RWPE1 (cell line): Measurements from ENCODE around the gene B3GAT2.

Experiments
- CTCF ChIA-PET: fragments of 350-600 bp; sonication (Branson Sonifier 250); formaldehyde crosslinking; extraction: SDS; loops from one replicate; lab custom pipeline; 2021; lab: Yijun Ruan, JAX
- POLR2A ChIA-PET: fragments of 400-600 bp; formaldehyde crosslinking; extraction: SDS; loops from one replicate; lab custom pipeline; 2020; ENCODE audit warnings: antibody characterized with exemption; ENCODE audit not compliant: low non-redundant PET; lab: Yijun Ruan, JAX
- DNase-seq: peaks from one replicate; pipeline ENCODE4 v3.0.0; 2012; ENCODE audit warnings: low spot score
- H3K27ac ChIP-seq: fragments of 450-650 bp; 2 replicates; pipeline ENCODE4 v1.5.1; 2017
- CTCF ChIP-seq: fragments of 450-650 bp; conservative IDR thresholded peaks from 2 replicates; pipeline ENCODE4 v1.5.1; 2017; ENCODE audit warnings: low read depth, mild to moderate bottlenecking

B3GAT2 gene

GRCh38 chr6:70886071-70886470, 70.8 kb downstream of the B3GAT2 start:
- H3K27ac ChIP-seq = no peak overlapping the region
- no peak for DNase-seq
- ChIA-PET POLR2A (no interaction called here), CTCF (interaction anchor here (0.7 kb wide), 1 partner anchor 177 kb away, joined by 4 read pairs; no protein-coding TSS in a partner anchor)
- no peak for TF ChIP-seq CTCF

GRCh38 chr6:70884074-70884983, 72.5 kb downstream of the B3GAT2 start:
- peak; percentile 63 for DNase-seq
- peak; percentile 90 for TF ChIP-seq CTCF
- no peak overlapping the region for H3K27ac ChIP-seq
- ChIA-PET CTCF (interaction anchor here (0.5 to 2.0 kb wide), 21 partner anchors 9 to 643 kb away, joined by 3 to 23 read pairs (median 4); partner anchors contain the start of gene B3GAT2), POLR2A (no interaction called here)

- POLR2A ChIA-PET = no interaction called here
- H3K27ac ChIP-seq = no peak overlapping the region
- DNase-seq = no peak
- TF ChIP-seq CTCF = no peak
- CTCF ChIA-PET = no interaction called here
Observed at GRCh38 chr6:70879496-70879895, 77.4 kb downstream of the B3GAT2 start.

GRCh38 chr6:70874181-70874913, 82.5 kb downstream of the B3GAT2 start:
- POLR2A ChIA-PET = no interaction called here
- TF ChIP-seq CTCF = no peak
- DNase-seq = no peak
- CTCF ChIA-PET = interaction anchor here (0.6 to 1.1 kb wide), 2 partner anchors 10 to 12 kb away, joined by 3 to 4 read pairs; no protein-coding TSS in a partner anchor
- H3K27ac ChIP-seq = no peak overlapping the region

GRCh38 chr6:70872469-70872868, 84.4 kb downstream of the B3GAT2 start:
- H3K27ac ChIP-seq = no peak overlapping the region
- ChIA-PET CTCF (no interaction called here), POLR2A (no interaction called here)
- no peak for DNase-seq
- no peak for TF ChIP-seq CTCF

- no peak for DNase-seq
- TF ChIP-seq CTCF = no peak
- ChIA-PET POLR2A (no interaction called here), CTCF (interaction anchor here (0.6 to 0.7 kb wide), 2 partner anchors 9 to 495 kb away, joined by 3 read pairs; no protein-coding TSS in a partner anchor)
- no peak overlapping the region for H3K27ac ChIP-seq
Observed at GRCh38 chr6:70864401-70864800, 92.5 kb downstream of the B3GAT2 start.
